Stomach (tissue), 4 donors: ENCODE results near the gene CREB3L1.

ENCODE experiments used
- POLR2A ChIP-seq, 4 donors: fragments of 450-650 bp; IDR thresholded peaks; one replicate each; pipeline ENCODE4 v1.6.1; 2016; ENCODE audit warnings: antibody characterized with exemption in 4 of 4, control low read depth in 2 of 4, mild to moderate bottlenecking in 1 of 4, moderate library complexity in 1 of 4
- POLR2AphosphoS5 ChIP-seq, 3 donors: sonication (generic); formaldehyde crosslinking; IDR thresholded peaks; one replicate each; pipeline ENCODE4 v1.6.1; 2016; ENCODE audit warnings: antibody characterized with exemption in 3 of 3
- TF ChIP-seq, protein P1 (sequence below), 7 experiments: fragments of 450-650 bp in 4 of 7; fragments of 200-600 bp in 3 of 7; sonication (generic) in 3 of 7; IDR thresholded peaks; one replicate each; pipeline ENCODE4 v1.5.1; 2016 to 2019; ENCODE audit warnings: antibody characterized with exemption in 7 of 7, control low read depth in 2 of 7, mild to moderate bottlenecking in 1 of 7

- TF ChIP-seq, protein P1, sequence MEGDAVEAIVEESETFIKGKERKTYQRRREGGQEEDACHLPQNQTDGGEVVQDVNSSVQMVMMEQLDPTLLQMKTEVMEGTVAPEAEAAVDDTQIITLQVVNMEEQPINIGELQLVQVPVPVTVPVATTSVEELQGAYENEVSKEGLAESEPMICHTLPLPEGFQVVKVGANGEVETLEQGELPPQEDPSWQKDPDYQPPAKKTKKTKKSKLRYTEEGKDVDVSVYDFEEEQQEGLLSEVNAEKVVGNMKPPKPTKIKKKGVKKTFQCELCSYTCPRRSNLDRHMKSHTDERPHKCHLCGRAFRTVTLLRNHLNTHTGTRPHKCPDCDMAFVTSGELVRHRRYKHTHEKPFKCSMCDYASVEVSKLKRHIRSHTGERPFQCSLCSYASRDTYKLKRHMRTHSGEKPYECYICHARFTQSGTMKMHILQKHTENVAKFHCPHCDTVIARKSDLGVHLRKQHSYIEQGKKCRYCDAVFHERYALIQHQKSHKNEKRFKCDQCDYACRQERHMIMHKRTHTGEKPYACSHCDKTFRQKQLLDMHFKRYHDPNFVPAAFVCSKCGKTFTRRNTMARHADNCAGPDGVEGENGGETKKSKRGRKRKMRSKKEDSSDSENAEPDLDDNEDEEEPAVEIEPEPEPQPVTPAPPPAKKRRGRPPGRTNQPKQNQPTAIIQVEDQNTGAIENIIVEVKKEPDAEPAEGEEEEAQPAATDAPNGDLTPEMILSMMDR (IDR thresholded peaks at IDR 0.05), result peak in 4 of 7 experiments; percentile 29 to 78 (median 40)
- TF ChIP-seq POLR2A (IDR thresholded peaks at IDR 0.05) (no peak), POLR2AphosphoS5 (IDR thresholded peaks at IDR 0.05) (peak in 2 of 3 donors; percentile 44 to 74)
Measured at GRCh38 chr11:46247659-46248058, 29.8 kb upstream of the CREB3L1 start.
